Psoas muscle (tissue), 8 donors: ENCODE data around the gene SGK1. TPM values are rescaled to one million over a fixed set of nuclear protein-coding genes. Genes with fewer than 3 reads are reported as not detected.
A peak's percentile ranks its signal among the peaks of the same experiment; 100 is the strongest.

ENCODE experiments used
- ATAC-seq, 4 donors: fragments of 200-7000 bp; cut with Tn5 transposase; one replicate each; pipeline ENCODE4 v1.9.1; 2020; ENCODE audit warnings: moderate library complexity in 3 of 4, mild to moderate bottlenecking in 2 of 4
- DNase-seq, 2 donors: peaks; one replicate each; pipeline ENCODE4 v3.0.0-alpha.2; 2020
- H3K27ac ChIP-seq: fragments of 200-600 bp; one replicate; pipeline ENCODE4 v1.8.0; 2022
- H3K27me3 ChIP-seq, 3 donors: fragments of 200-600 bp in 1 of 3; one replicate each; pipeline versions ENCODE4 v1.6.1 to v1.8.0; 2013 to 2022; ENCODE audit warnings: low read length in 2 of 3, mild to moderate bottlenecking in 2 of 3, moderate library complexity in 1 of 3; ENCODE audit not compliant: insufficient read depth in 3 of 3
- H3K36me3 ChIP-seq, 2 donors: fragments of 200-600 bp in 1 of 2; one replicate each; pipeline versions ENCODE4 v1.6.1 to v1.8.0; 2013 to 2022; ENCODE audit warnings: low read depth in 1 of 2, mild to moderate bottlenecking in 1 of 2, moderate library complexity in 1 of 2; ENCODE audit not compliant: insufficient read depth in 1 of 2
- H3K4me1 ChIP-seq: fragments of 200-600 bp; one replicate; pipeline ENCODE4 v1.8.0; 2022
- H3K4me3 ChIP-seq: fragments of 200-600 bp; one replicate; pipeline ENCODE4 v1.8.0; 2022; ENCODE audit warnings: mild to moderate bottlenecking
- H3K9me3 ChIP-seq: fragments of 200-600 bp; one replicate; pipeline ENCODE4 v1.8.0; 2022
- WGBS, 3 donors: extraction: QIAGEN DNeasy Blood & Tissue Kit; methylation state at CpG; one replicate each; pipeline versions ENCODE4 v1.1.6 to v1.1.7; 2013; 5-methylcytosine and 5-hydroxymethylcytosine counted together
- intact Hi-C, 2 donors: fragments of 100-400 bp; cut with DNase I; formaldehyde crosslinking; loops; one replicate each; pipeline versions ENCODE4 v1.11.0 to v1.14.2; 2022
- polyA plus RNA-seq, 3 donors: library from polyadenylated mRNA; stranded (reverse); fragments of 200-250 nt; gene quantifications; one replicate each; pipeline ENCODE4 v1.2.3, GENCODE V29; 2013
- total RNA-seq, 4 donors: library from RNA; stranded (reverse); fragmentation: NEBNext Ultra II Directional in 2 of 4; extraction: Animal tissue kit (Norgen Biotek cat#: 25700) in 2 of 4; gene quantifications; one replicate each; pipeline versions ENCODE4 v1.2.1 to v1.2.4, GENCODE V29; 2021 to 2023
- TF ChIP-seq, protein P1 (sequence below): fragments of 200-600 bp; IDR thresholded peaks from one replicate; pipeline ENCODE4 v1.8.0; 2022; ENCODE audit warnings: antibody characterized with exemption
- donor health status: healthy with polysubstance abuse.
- donor health status: DM: no; HTN: no; CAD: no; lungs with moderate emphysema.
- donor health status: Bipolar disorder and iron deficiency.
- donor health status: healthy.
- donor health status: DM: yes; HTN: yes; CAD: no.
- donor health status: DM: no; HTN: no; CAD: no.
- donor health status: DM: no; HTN: no; CAD: no.
- donor health status: DM: yes; HTN: yes; CAD: no.

Gene SGK1
- total and polyA plus RNA-seq, 7 donors, result 34.4 to 125 (median 64.1) TPM

DNA sequence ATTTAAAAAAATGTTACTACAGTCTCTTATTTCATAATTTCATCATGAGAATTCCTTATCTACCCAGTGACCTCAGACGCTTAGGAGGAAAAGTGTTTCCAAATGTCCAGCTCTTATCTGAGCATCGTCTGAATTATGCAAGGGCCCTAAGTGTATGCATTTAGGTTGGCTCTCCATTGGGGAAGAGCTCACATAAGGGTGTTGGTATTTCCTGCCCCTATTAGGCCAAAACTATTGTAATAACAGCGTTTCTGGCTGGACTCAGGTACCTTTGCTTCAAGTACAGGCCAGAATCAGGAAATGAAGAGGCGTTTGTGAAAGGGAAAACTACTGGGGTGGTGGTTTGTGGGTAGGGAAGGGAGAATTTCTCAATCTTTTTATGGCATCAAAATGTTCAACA, 40.4 kb upstream of the SGK1 start:
- Histone ChIP-seq H3K27ac (no peak overlapping the region), H3K4me3 (no peak overlapping the region), H3K27me3 (no peaks in the 10 kb centered on the region), H3K36me3 (no peaks in the 10 kb centered on the region), H3K4me1 (no peaks in the 10 kb centered on the region), H3K9me3 (no peaks in the 10 kb centered on the region)
- DNase-seq (no peak), ATAC-seq (no peak)
- WGBS, 3 donors, result 66 to 75% (median 70%) methylated on average over 4 of the region's 4 CpGs
- TF ChIP-seq, protein P1, sequence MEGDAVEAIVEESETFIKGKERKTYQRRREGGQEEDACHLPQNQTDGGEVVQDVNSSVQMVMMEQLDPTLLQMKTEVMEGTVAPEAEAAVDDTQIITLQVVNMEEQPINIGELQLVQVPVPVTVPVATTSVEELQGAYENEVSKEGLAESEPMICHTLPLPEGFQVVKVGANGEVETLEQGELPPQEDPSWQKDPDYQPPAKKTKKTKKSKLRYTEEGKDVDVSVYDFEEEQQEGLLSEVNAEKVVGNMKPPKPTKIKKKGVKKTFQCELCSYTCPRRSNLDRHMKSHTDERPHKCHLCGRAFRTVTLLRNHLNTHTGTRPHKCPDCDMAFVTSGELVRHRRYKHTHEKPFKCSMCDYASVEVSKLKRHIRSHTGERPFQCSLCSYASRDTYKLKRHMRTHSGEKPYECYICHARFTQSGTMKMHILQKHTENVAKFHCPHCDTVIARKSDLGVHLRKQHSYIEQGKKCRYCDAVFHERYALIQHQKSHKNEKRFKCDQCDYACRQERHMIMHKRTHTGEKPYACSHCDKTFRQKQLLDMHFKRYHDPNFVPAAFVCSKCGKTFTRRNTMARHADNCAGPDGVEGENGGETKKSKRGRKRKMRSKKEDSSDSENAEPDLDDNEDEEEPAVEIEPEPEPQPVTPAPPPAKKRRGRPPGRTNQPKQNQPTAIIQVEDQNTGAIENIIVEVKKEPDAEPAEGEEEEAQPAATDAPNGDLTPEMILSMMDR, result no peak
- intact Hi-C loops, result loop anchor here in 1 of 2 donors (5.0 kb wide), 1 partner anchor 34 kb away; no protein-coding TSS in a partner anchor

DNA sequence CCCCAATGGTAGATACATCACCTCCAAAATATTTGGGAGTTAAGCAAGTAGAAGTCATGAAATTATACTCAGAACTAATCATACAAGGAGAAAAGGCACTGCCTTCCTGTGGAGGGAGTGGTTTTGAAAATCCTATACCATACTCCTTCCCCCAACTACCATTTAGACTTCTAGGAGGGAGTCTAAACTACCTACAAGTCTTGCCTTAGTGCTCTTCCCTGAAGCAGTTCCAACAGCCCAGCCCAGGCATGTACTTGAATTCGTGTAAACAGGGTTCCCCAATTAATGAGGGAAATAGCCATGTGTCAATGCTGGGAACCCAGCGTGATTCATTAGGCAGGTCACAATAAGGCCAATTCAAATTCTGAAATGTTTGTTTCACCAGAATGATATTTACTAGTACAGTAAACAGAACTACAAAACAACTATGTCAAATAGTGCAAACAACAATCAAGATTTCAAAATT, 39.1 kb upstream of the SGK1 start:
- ATAC-seq (no peak), DNase-seq (no peak)
- intact Hi-C loops, result loop anchor here in 1 of 2 donors (5.0 kb wide), 1 partner anchor 35 kb away; no protein-coding TSS in a partner anchor
- no peak overlapping the region for H3K27ac ChIP-seq
- H3K4me1 ChIP-seq, result peaks cover 8% of the 10 kb centered on the region
- no peaks in the 10 kb centered on the region for H3K9me3 ChIP-seq
- no peaks in the 10 kb centered on the region for H3K27me3 ChIP-seq
- no peak overlapping the region for H3K4me3 ChIP-seq
- no peaks in the 10 kb centered on the region for H3K36me3 ChIP-seq
- 76 to 83% (median 78%) methylated on average over 2 of the region's 2 CpGs for WGBS, 3 donors
- TF ChIP-seq, protein P1, result no peak

DNA sequence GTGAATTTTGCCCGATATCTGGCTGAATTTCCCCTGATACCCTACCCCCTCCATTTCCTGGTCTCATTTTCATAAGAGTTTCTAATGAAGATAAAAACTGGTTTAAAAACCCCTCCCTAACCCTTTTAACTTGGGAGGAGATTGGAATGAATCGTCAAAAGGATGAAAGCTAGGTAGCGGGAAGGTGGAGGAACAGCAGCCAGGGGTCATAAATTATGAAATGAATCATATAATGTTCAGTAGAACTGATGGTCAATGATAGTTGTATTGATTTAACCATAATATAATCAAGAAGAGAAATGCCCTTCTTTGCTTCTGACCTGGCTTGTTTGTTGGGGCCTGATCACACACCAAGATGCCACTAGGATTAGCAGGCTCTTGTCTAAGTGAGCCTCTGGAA, 38.5 kb upstream of the SGK1 start:
- peaks cover 14% of the 10 kb centered on the region for H3K4me1 ChIP-seq
- H3K4me3 ChIP-seq, result no peak overlapping the region
- no peaks in the 10 kb centered on the region for H3K27me3 ChIP-seq
- no peaks in the 10 kb centered on the region for H3K9me3 ChIP-seq
- ATAC-seq (no peak), DNase-seq (no peak)
- H3K27ac ChIP-seq, result no peak overlapping the region
- 93 to 96% (median 96%) methylated on average over 3 of the region's 3 CpGs for WGBS, 3 donors
- H3K36me3 ChIP-seq, result no peaks in the 10 kb centered on the region
- TF ChIP-seq, protein P1, result no peak
- intact Hi-C loops, result loop anchor here in 1 of 2 donors (5.0 kb wide), 1 partner anchor 36 kb away; no protein-coding TSS in a partner anchor

DNA sequence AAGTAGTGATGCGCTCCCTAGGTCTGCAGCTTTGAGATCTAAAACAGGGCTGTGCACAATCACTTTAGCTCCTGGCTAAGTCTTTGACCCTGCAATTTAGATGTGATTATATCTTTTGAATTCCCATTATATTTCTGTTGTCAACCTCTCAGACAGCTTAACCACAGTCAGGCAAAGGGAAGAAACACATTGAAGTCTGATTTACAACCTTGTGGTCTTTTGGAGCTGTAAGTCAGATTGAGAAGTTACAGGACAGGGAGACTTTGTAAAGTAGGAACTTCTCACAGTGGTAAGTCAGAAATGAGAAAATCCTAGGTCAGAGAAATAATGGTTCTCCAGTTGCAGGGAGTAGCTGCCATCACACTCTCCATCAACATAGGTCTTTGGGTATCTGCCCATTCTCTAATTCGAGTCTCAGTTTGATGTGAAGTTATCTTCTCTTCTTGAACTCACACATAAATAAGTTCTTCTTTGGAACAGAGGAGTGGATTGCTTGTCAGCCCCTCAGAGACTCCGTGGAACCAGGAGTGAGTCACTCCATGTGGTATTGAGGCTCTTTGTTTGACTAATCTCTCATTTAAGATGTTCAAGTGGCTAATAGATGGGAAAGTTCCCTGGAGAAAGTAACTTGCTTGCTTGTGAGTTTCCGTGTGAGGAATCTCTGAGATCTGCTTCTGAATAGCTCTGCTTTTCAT, 35.0 kb upstream of the SGK1 start:
- TF ChIP-seq, protein P1, result no peak
- intact Hi-C loops, result loop anchor here in 1 of 2 donors (5.0 kb wide), 1 partner anchor 49 kb away; no protein-coding TSS in a partner anchor
- Histone ChIP-seq H3K4me3 (no peak overlapping the region), H3K27me3 (no peaks in the 10 kb centered on the region), H3K27ac (peak overlapping the region; percentile 92), H3K4me1 (peaks cover 29% of the 10 kb centered on the region), H3K36me3 (no peaks in the 10 kb centered on the region), H3K9me3 (no peaks in the 10 kb centered on the region)
- ATAC-seq (no peak), DNase-seq (no peak)
- WGBS, 3 donors, result 72 to 77% (median 77%) methylated on average over 4 of the region's 4 CpGs
